SK-N-MC (cell line): ENCODE data around the gene SLC12A8.

ENCODE experiments used
- EZH2 ChIP-seq: fragments of 200-600 bp; sonication (generic); IDR thresholded peaks from one replicate; pipeline ENCODE4 v1.6.1; 2017; ENCODE audit warnings: antibody characterized with exemption
- FOXP2 ChIP-seq: optimal IDR thresholded peaks from 2 replicates; pipeline ENCODE3; 2011; ENCODE audit warnings: mild to moderate bottlenecking, moderate library complexity; ENCODE audit not compliant: insufficient read depth; ENCODE audit errors: extremely low read length, control extremely low read depth
- POLR2AphosphoS5 ChIP-seq: IDR thresholded peaks from 2 replicates; pipeline ENCODE4 v1.6.1; 2012; ENCODE audit warnings: mild to moderate bottlenecking, low read depth, low read length, borderline replicate concordance

GRCh38 chr3:125187599-125187910 lies 25.0 kb downstream of the SLC12A8 start:
- TF ChIP-seq EZH2 (no peak), FOXP2 (no peak), POLR2AphosphoS5 (no peak)
